Measurements from ENCODE around the gene COLEC12.

The COLEC12 gene

DNA sequence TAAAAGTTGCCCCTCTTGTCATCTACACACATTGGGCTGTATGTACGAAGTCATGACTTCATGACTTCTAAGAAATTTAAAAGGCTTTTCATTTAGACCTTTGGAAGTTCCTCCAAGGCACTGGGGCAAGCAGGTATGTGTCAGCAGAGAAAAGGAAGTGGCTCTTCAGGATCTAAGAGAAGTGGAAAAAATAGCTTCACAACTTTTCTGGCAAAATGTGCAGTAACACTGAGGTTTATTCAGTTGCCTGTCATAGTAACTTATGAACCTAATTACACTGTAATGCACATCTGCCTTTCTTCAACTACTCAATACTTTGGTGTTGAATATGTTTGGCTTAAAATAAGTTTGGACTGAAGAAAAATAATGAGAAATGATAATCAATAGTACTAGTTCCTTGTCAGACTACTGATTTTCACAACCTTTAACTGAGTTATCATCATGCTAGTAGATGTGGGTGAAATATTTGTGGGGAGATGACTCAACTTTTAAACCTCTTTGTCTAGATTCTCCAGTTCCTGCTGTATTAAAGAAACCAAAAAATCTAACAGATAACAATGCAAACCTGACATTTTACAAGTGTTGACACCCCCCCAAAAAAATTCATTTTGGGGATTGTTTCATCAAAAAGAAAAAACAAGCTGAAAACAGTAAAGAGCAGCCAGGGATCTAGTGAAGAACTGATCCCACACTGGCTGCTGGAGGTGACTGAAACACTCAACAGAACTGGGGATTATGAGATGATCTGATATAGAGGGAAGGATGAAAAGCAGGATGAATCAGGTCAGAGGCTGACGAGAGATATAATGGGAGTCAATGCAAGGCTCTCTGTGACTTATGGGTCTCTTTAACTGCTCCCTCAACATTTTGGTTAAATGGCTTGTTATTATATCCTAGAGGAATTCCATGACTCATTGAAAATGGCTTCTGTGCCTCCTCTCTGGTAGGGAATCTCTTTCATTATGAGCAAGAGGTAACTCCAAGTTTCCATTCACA, 84.6 kb downstream of the COLEC12 start:
- Histone ChIP-seq H4K20me1 (ENCODE audit: insufficient read depth, low read length) (no peaks in the 10 kb centered on the region), H2AFZ (ENCODE audit: low read depth, low read length) (no peak overlapping the region), H3K4me2 (ENCODE audit: low read length) (no peak overlapping the region), H3K9ac (ENCODE audit: low read length) (no peak overlapping the region), H3K27ac (ENCODE audit: low read length) (no peak overlapping the region), H3K4me1 (ENCODE audit: low read length) (no peaks in the 10 kb centered on the region), H3K27me3 (ENCODE audit: low read depth, low read length) (no peaks in the 10 kb centered on the region; the same call in 1 of the 2 replicates), H3K9me3 (ENCODE audit: insufficient read depth, low read length) (no peaks in the 10 kb centered on the region), H3K36me3 (replicated peaks; ENCODE audit: low read depth, low read length) (no peaks in the 10 kb centered on the region), H3K79me2 (ENCODE audit: low read length) (no peaks in the 10 kb centered on the region), H3K4me3 (ENCODE audit: low read length) (no peak overlapping the region)
- TF ChIP-seq EZH2phosphoT487 (IDR thresholded peaks at IDR 0.05; ENCODE audit: low read depth): no peak
- TF ChIP-seq, protein P1, sequence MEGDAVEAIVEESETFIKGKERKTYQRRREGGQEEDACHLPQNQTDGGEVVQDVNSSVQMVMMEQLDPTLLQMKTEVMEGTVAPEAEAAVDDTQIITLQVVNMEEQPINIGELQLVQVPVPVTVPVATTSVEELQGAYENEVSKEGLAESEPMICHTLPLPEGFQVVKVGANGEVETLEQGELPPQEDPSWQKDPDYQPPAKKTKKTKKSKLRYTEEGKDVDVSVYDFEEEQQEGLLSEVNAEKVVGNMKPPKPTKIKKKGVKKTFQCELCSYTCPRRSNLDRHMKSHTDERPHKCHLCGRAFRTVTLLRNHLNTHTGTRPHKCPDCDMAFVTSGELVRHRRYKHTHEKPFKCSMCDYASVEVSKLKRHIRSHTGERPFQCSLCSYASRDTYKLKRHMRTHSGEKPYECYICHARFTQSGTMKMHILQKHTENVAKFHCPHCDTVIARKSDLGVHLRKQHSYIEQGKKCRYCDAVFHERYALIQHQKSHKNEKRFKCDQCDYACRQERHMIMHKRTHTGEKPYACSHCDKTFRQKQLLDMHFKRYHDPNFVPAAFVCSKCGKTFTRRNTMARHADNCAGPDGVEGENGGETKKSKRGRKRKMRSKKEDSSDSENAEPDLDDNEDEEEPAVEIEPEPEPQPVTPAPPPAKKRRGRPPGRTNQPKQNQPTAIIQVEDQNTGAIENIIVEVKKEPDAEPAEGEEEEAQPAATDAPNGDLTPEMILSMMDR (IDR thresholded peaks at IDR 0.05; ENCODE audit: low read depth, low read length): no peak

DNA sequence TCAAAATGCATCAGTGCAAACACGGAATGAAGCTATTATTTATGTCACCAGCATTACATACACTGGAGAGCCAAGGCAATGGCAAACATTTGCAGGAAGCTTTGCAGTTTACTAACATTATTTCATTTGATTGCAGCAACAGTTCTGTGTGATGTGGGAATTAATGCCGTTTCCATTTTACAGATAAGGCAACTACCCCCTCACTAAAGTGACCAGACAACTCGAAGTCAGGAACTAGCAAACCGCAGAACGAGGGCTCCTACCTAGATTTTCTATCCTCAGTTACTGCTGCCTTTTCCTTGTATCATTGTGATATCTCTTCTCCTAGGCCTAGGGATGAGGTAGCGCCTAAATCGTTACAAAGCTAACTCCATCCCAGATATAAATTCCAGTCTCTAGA, 85.5 kb downstream of the COLEC12 start:
- no peaks in the 10 kb centered on the region for H3K9me3 ChIP-seq (ENCODE audit: insufficient read depth, low read length)
- H3K9ac ChIP-seq (ENCODE audit: low read length): no peak overlapping the region
- H3K4me3 ChIP-seq (ENCODE audit: low read length): no peak overlapping the region
- H3K79me2 ChIP-seq (ENCODE audit: low read length): no peaks in the 10 kb centered on the region
- H2AFZ ChIP-seq (ENCODE audit: low read depth, low read length): no peak overlapping the region
- H3K4me1 ChIP-seq (ENCODE audit: low read length): no peaks in the 10 kb centered on the region
- H3K27ac ChIP-seq (ENCODE audit: low read length): no peak overlapping the region
- no peaks in the 10 kb centered on the region for H3K36me3 ChIP-seq (replicated peaks; ENCODE audit: low read depth, low read length)
- TF ChIP-seq, protein P1 (IDR thresholded peaks at IDR 0.05; ENCODE audit: low read depth, low read length): no peak
- no peak for TF ChIP-seq EZH2phosphoT487 (IDR thresholded peaks at IDR 0.05; ENCODE audit: low read depth)
- H4K20me1 ChIP-seq (ENCODE audit: insufficient read depth, low read length): no peaks in the 10 kb centered on the region
- no peaks in the 10 kb centered on the region; the same call in 1 of the 2 replicates for H3K27me3 ChIP-seq (ENCODE audit: low read depth, low read length)
- no peak overlapping the region for H3K4me2 ChIP-seq (ENCODE audit: low read length)

DNA sequence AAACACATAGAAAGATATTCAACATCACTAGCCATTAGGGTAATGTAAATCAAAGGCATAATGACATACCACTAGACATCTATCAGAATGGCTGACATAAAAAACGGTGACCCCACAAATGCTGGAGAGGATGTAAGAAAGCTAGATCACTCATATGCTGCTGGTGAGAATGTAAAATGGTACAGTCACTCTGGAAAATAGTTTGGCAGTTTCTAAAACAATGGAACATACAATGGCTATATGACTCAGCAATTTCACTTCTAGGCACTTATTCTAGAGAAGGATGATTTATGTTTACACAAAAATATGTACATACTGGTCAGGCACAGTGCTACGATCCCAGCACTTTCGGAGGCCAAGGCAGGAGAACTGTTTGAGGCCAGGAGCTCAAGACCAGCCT, 87.3 kb downstream of the COLEC12 start:
- Histone ChIP-seq H3K79me2 (ENCODE audit: low read length) (no peaks in the 10 kb centered on the region), H3K27ac (ENCODE audit: low read length) (no peak overlapping the region), H3K4me2 (ENCODE audit: low read length) (no peak overlapping the region), H3K4me1 (ENCODE audit: low read length) (no peaks in the 10 kb centered on the region), H3K27me3 (ENCODE audit: low read depth, low read length) (no peaks in the 10 kb centered on the region; the same call in 1 of the 2 replicates), H4K20me1 (ENCODE audit: insufficient read depth, low read length) (no peaks in the 10 kb centered on the region), H3K9ac (ENCODE audit: low read length) (no peak overlapping the region), H3K9me3 (ENCODE audit: insufficient read depth, low read length) (no peaks in the 10 kb centered on the region), H2AFZ (ENCODE audit: low read depth, low read length) (no peak overlapping the region), H3K36me3 (replicated peaks; ENCODE audit: low read depth, low read length) (no peaks in the 10 kb centered on the region), H3K4me3 (ENCODE audit: low read length) (no peak overlapping the region)
- TF ChIP-seq, protein P1 (IDR thresholded peaks at IDR 0.05; ENCODE audit: low read depth, low read length): no peak
- no peak for TF ChIP-seq EZH2phosphoT487 (IDR thresholded peaks at IDR 0.05; ENCODE audit: low read depth)

DNA sequence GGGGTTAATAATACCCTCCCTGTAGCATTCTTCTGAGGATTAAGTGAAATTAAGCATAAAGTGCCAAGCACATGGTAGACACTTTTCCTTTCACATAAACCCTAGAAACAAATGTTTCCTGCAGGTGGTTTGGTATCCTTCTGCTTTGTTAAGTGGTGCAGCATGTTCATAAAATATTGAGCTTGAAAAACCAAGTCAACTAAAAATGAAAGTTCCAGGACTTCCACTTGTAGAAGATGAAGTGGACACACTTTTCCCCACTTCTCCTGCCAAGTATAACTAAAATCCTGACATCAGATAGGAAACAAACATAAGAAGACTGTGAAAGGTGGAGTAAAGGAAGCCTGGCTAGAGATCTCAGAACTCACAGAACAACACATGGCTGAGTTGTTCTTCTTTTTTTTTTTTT, 90.5 kb downstream of the COLEC12 start:
- no peak overlapping the region for H3K27ac ChIP-seq (ENCODE audit: low read length)
- no peaks in the 10 kb centered on the region for H4K20me1 ChIP-seq (ENCODE audit: insufficient read depth, low read length)
- H3K4me2 ChIP-seq (ENCODE audit: low read length): no peak overlapping the region
- no peaks in the 10 kb centered on the region; the same call in 1 of the 2 replicates for H3K27me3 ChIP-seq (ENCODE audit: low read depth, low read length)
- no peak overlapping the region for H3K4me3 ChIP-seq (ENCODE audit: low read length)
- H3K9ac ChIP-seq (ENCODE audit: low read length): no peak overlapping the region
- H3K36me3 ChIP-seq (replicated peaks; ENCODE audit: low read depth, low read length): no peaks in the 10 kb centered on the region
- H2AFZ ChIP-seq (ENCODE audit: low read depth, low read length): no peak overlapping the region
- no peaks in the 10 kb centered on the region for H3K4me1 ChIP-seq (ENCODE audit: low read length)
- no peak for TF ChIP-seq EZH2phosphoT487 (IDR thresholded peaks at IDR 0.05; ENCODE audit: low read depth)
- TF ChIP-seq, protein P1 (IDR thresholded peaks at IDR 0.05; ENCODE audit: low read depth, low read length): no peak
- no peaks in the 10 kb centered on the region for H3K79me2 ChIP-seq (ENCODE audit: low read length)
- H3K9me3 ChIP-seq (ENCODE audit: insufficient read depth, low read length): no peaks in the 10 kb centered on the region

All from OCI-LY3 (cell line).